ENCODE results near the gene TANGO6. TPM values are rescaled to one million over a fixed set of nuclear protein-coding genes. Genes with fewer than 3 reads are reported as not detected.
A peak's percentile ranks its signal among the peaks of the same experiment; 100 is the strongest.

TANGO6 gene
- total RNA-seq, 1 donor from 2014 or later: 11.1 TPM

DNA sequence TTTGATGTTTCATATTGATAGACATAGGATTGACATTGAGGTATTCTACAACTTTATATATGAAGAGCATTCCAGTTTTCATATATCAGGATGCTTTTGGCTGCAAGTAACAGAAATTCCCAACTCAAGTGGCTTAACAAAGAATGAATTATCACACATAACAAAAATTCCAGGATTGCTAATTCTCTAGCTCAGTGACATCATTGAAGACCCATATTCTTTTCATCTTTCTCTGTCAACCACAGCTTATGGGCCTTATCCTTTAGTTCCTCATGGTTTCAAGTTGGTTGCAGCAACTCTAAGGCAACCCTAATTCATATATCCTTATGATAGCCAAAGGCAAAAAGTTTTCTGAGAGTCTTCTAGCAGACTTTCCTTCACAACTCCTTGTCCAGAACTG, 170.7 kb downstream of the TANGO6 start:
- DNase-seq (ENCODE audit: low spot score): no peak
- Mint-ChIP-seq H3K4me1 (ENCODE audit: low read depth) (peaks cover 8% of the 10 kb centered on the region), H3K36me3 (ENCODE audit: low read depth) (no peaks in the 10 kb centered on the region), H3K4me3 (ENCODE audit: unreplicated experiment) (no peak overlapping the region), H3K27me3 (ENCODE audit: low read depth) (no peaks in the 10 kb centered on the region), H3K27ac (ENCODE audit: unreplicated experiment) (no peak overlapping the region), H3K9me3 (ENCODE audit: low read depth) (no peaks in the 10 kb centered on the region)
- TF ChIP-seq, protein P1, sequence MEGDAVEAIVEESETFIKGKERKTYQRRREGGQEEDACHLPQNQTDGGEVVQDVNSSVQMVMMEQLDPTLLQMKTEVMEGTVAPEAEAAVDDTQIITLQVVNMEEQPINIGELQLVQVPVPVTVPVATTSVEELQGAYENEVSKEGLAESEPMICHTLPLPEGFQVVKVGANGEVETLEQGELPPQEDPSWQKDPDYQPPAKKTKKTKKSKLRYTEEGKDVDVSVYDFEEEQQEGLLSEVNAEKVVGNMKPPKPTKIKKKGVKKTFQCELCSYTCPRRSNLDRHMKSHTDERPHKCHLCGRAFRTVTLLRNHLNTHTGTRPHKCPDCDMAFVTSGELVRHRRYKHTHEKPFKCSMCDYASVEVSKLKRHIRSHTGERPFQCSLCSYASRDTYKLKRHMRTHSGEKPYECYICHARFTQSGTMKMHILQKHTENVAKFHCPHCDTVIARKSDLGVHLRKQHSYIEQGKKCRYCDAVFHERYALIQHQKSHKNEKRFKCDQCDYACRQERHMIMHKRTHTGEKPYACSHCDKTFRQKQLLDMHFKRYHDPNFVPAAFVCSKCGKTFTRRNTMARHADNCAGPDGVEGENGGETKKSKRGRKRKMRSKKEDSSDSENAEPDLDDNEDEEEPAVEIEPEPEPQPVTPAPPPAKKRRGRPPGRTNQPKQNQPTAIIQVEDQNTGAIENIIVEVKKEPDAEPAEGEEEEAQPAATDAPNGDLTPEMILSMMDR (IDR thresholded peaks at IDR 0.05): no peak

DNA sequence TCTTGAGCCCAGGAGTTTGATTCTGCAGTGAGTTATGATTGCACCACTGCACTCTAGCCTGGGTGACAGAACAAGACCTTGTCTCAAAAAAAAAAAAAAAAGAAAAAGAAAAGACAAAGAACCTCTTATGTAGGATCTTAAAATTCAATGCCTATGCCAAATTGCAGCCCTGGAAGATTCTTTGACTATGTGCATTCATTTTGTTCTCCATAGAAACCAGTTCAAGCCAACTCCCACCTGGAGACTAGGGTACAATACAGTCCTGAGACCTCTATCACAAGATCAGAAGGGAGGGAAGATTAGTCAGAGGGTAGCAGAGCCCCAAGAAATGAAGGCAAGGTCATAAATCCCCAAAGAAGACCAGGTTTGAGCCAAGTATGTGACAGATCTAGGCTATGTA, 171.5 kb downstream of the TANGO6 start:
- H3K4me3 Mint-ChIP-seq (ENCODE audit: unreplicated experiment): no peak overlapping the region
- peaks cover 8% of the 10 kb centered on the region for H3K4me1 Mint-ChIP-seq (ENCODE audit: low read depth)
- H3K36me3 Mint-ChIP-seq (ENCODE audit: low read depth): no peaks in the 10 kb centered on the region
- H3K27ac Mint-ChIP-seq (ENCODE audit: unreplicated experiment): no peak overlapping the region
- H3K27me3 Mint-ChIP-seq (ENCODE audit: low read depth): no peaks in the 10 kb centered on the region
- TF ChIP-seq, protein P1 (IDR thresholded peaks at IDR 0.05): no peak
- H3K9me3 Mint-ChIP-seq (ENCODE audit: low read depth): no peaks in the 10 kb centered on the region
- DNase-seq (ENCODE audit: low spot score): no peak

DNA sequence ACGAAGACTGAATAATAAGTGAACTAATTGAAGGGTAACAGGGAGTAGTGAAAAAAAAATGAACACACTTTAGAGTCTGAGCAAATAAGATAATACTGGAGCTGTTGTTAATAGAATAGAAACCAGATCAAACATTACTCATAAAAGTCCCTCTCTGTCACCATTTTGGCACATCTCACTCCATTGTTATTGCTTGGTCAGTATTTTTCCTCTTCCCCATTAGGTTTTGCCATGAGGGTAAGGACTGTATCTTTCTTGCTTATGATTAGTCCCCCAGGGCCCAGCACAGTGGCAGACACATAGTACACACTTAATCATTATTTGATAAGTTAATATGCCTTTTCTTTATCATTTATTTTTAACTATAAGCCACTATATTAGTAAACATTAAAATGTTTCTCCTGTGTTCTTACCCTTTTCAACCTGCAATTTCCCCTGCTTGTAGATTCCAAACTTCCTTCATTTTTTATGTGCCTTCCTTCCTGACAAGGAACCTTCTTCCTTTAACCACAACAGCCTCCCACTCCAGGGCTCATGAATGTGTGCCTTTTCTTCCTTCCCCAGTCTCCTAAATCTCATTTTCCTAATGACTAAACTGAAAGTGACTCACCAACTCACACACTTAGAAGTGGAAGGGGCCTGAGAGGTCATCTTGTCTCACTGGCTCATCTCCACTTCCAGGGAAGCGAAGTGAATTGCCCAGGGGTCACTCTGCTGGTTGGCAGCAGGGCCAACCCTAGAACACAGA, 173.9 kb downstream of the TANGO6 start:
- TF ChIP-seq, protein P1 (IDR thresholded peaks at IDR 0.05): no peak
- no peak overlapping the region for H3K4me3 Mint-ChIP-seq (ENCODE audit: unreplicated experiment)
- H3K36me3 Mint-ChIP-seq (ENCODE audit: low read depth): no peaks in the 10 kb centered on the region
- peak overlapping the region; percentile 68 for H3K27ac Mint-ChIP-seq (ENCODE audit: unreplicated experiment)
- H3K27me3 Mint-ChIP-seq (ENCODE audit: low read depth): no peaks in the 10 kb centered on the region
- peaks cover 8% of the 10 kb centered on the region for H3K4me1 Mint-ChIP-seq (ENCODE audit: low read depth)
- DNase-seq (ENCODE audit: low spot score): no peak
- no peaks in the 10 kb centered on the region for H3K9me3 Mint-ChIP-seq (ENCODE audit: low read depth)

DNA sequence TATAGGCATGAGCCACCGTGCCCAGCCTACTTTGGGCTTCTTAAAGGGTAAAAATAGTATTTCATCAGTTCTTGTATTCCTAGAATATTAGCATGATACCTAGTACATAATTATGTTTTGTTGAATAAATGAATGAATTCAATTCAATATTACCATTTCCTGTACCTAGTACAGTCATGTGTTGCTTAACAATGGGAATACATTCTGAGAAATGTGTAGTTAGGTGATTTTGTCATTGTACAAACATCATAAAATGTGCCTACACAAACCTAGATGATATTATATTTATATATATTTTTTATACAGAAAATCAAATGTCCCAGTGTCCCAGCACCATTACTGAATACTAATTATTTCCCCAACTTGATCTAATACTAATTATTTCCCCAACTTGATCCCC, 176.5 kb downstream of the TANGO6 start:
- H3K4me3 Mint-ChIP-seq (ENCODE audit: unreplicated experiment): no peak overlapping the region
- no peaks in the 10 kb centered on the region for H3K27me3 Mint-ChIP-seq (ENCODE audit: low read depth)
- no peaks in the 10 kb centered on the region for H3K9me3 Mint-ChIP-seq (ENCODE audit: low read depth)
- H3K4me1 Mint-ChIP-seq (ENCODE audit: low read depth): peaks cover 8% of the 10 kb centered on the region
- peaks cover 1% of the 10 kb centered on the region for H3K36me3 Mint-ChIP-seq (ENCODE audit: low read depth)
- TF ChIP-seq, protein P1 (IDR thresholded peaks at IDR 0.05): no peak
- H3K27ac Mint-ChIP-seq (ENCODE audit: unreplicated experiment): no peak overlapping the region
- no peak for DNase-seq (ENCODE audit: low spot score)

DNA sequence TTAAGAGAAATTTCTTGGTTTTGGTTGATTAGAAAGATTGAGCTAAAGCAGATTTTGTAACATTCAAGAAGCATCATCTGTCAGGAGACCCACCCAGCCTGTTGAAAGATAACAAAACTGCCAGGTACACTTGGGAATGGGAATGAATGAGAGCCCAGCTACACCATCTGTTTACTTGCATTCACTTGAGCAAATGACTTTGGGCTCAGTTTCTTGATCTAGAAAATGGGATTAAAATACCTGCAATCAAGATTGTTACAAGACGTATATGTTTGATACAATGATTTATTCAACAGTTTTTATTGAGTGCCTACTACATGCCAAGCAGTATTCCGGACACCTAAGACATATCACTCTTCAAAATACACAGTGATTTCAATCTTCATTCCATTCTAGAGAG, 185.8 kb downstream of the TANGO6 start:
- Mint-ChIP-seq H3K9me3 (ENCODE audit: low read depth) (no peaks in the 10 kb centered on the region), H3K36me3 (ENCODE audit: low read depth) (no peaks in the 10 kb centered on the region), H3K4me1 (ENCODE audit: low read depth) (peaks cover 16% of the 10 kb centered on the region), H3K4me3 (ENCODE audit: unreplicated experiment) (no peak overlapping the region), H3K27ac (ENCODE audit: unreplicated experiment) (no peak overlapping the region), H3K27me3 (ENCODE audit: low read depth) (no peaks in the 10 kb centered on the region)
- DNase-seq (ENCODE audit: low spot score): no peak
- TF ChIP-seq, protein P1 (IDR thresholded peaks at IDR 0.05): no peak
